ELF-1 (cell line): ENCODE data around the gene LIMD2.
A peak's percentile ranks its signal among the peaks of the same experiment; 100 is the strongest.
"Not testable (repeated sequence)": the region's sequence is repeated elsewhere in the genome, so short reads cannot be mapped to it uniquely, and the experiment has no call there.

Source experiments
- DNase-seq: peaks from one replicate; pipeline ENCODE4 v3.0.0-alpha.2; 2016; ENCODE audit warnings: low read depth, low spot score

The LIMD2 gene

GRCh38 chr17:63699638-63700527 lies at the start of gene LIMD2:
TSS of gene LIMD2 (minus strand) at chr17:63700125. CDS start at chr17:63699298, 827 bp downstream.
- peak; percentile 47 for DNase-seq

- peak; percentile 99 for DNase-seq
Observed at GRCh38 chr17:63741408-63742173, 41.7 kb upstream of the LIMD2 start, which contains the start of gene STRADA. TSS of gene STRADA (minus strand) at chr17:63741799. CDS start at chr17:63728369, 13,430 bp downstream.

GRCh38 chr17:63741143-63741407 lies 41.1 kb upstream of the LIMD2 start:
- DNase-seq: no peak

- peak; percentile 3 for DNase-seq
Observed at GRCh38 chr17:63740464-63741142, 40.7 kb upstream of the LIMD2 start.

GRCh38 chr17:63735691-63736090 lies 35.8 kb upstream of the LIMD2 start:
- no peak for DNase-seq

- DNase-seq: no peak
Observed at GRCh38 chr17:63722403-63722802, 22.5 kb upstream of the LIMD2 start.

GRCh38 chr17:63720194-63720593 lies 20.3 kb upstream of the LIMD2 start:
- not testable (repeated sequence) for DNase-seq

- DNase-seq: no peak
Observed at GRCh38 chr17:63718988-63719387, 19.1 kb upstream of the LIMD2 start.

- DNase-seq: no peak
Observed at GRCh38 chr17:63716426-63716825, 16.5 kb upstream of the LIMD2 start.

- no peak for DNase-seq
Observed at GRCh38 chr17:63714550-63715277, 14.8 kb upstream of the LIMD2 start.

GRCh38 chr17:63709110-63709509 lies 9.2 kb upstream of the LIMD2 start:
- DNase-seq: no peak

- DNase-seq: no peak
Observed at GRCh38 chr17:63707151-63707550, 7.2 kb upstream of the LIMD2 start.

- no peak for DNase-seq
Observed at GRCh38 chr17:63706336-63707082, 6.6 kb upstream of the LIMD2 start.

- no peak for DNase-seq
Observed at GRCh38 chr17:63705657-63706056, 5.7 kb upstream of the LIMD2 start.

GRCh38 chr17:63704836-63705235 lies 4.9 kb upstream of the LIMD2 start:
- DNase-seq: no peak

GRCh38 chr17:63704259-63704576 lies 4.3 kb upstream of the LIMD2 start:
- DNase-seq: no peak

GRCh38 chr17:63703556-63704258 lies 3.8 kb upstream of the LIMD2 start:
- DNase-seq: no peak

- DNase-seq: no peak
Observed at GRCh38 chr17:63703029-63703428, 3.1 kb upstream of the LIMD2 start.

GRCh38 chr17:63702721-63703015 lies 2.7 kb upstream of the LIMD2 start:
- DNase-seq: no peak

GRCh38 chr17:63701868-63702720 lies 2.2 kb upstream of the LIMD2 start:
- DNase-seq: no peak
